ENCODE data around the gene BOLA3. TPM values are rescaled to one million over a fixed set of nuclear protein-coding genes. Genes with fewer than 3 reads are reported as not detected.

The BOLA3 gene
- 70.7 TPM for polyA plus RNA-seq (2013, experiment 1 of 2)
- polyA plus RNA-seq (2013, experiment 2 of 2): 74.6 TPM

- H3K36me3 ChIP-seq (ENCODE audit: control insufficient read depth in 1 of 2, insufficient read depth in 2 of 2, low read depth in 1 of 2, low read length in 2 of 2): peaks cover 7 to 34% of the 10 kb centered on the region in 2 experiments
- peak within 1 kb of the TSS; percentile 93 to 97 for H3K4me3 ChIP-seq (ENCODE audit: insufficient read depth in 1 of 2, low read depth in 1 of 2, low read length in 2 of 2)
Measured at GRCh38 chr2:74147727-74148456, at the start of gene BOLA3. TSS of gene BOLA3 (minus strand) at chr2:74147912. CDS start at chr2:74147874, 38 bp downstream.

GRCh38 chr2:74197049-74197448 lies 49.3 kb upstream of the BOLA3 start:
- H3K23ac ChIP-seq (ENCODE audit: low read length in 2 of 2): no peak overlapping the region
- H3K4me1 ChIP-seq (ENCODE audit: control insufficient read depth, insufficient read depth, low read depth, low read length): peaks cover 5% of the 10 kb centered on the region
- H2BK15ac ChIP-seq (ENCODE audit: low read depth, poor library complexity, severe bottlenecking): no peak overlapping the region
- H2BK5ac ChIP-seq (ENCODE audit: low read depth, low read length, poor library complexity, severe bottlenecking): no peak overlapping the region
- no peak overlapping the region for H3K18ac ChIP-seq (ENCODE audit: low read depth in 1 of 2, low read length in 2 of 2)
- no peaks in the 10 kb centered on the region for H3K79me1 ChIP-seq (replicated peaks; ENCODE audit: low read length, poor library complexity, severe bottlenecking)
- H3K27me3 ChIP-seq (ENCODE audit: control insufficient read depth in 1 of 2, insufficient read depth in 1 of 2, low read length in 2 of 2): peaks cover 0 to under 1% of the 10 kb centered on the region in 2 experiments
- H2AK5ac ChIP-seq (ENCODE audit: low read length, severe bottlenecking): no peak overlapping the region
- H3K14ac ChIP-seq (ENCODE audit: low read length in 2 of 2): no peak overlapping the region
- H4K8ac ChIP-seq (ENCODE audit: low read length): no peak overlapping the region
- H2BK120ac ChIP-seq (ENCODE audit: low read depth, low read length): no peak overlapping the region
- H2AFZ ChIP-seq (ENCODE audit: low read depth, low read length): no peak overlapping the region
- H3K4me2 ChIP-seq (ENCODE audit: low read length, poor library complexity, severe bottlenecking): no peak overlapping the region
- H3K4ac ChIP-seq (ENCODE audit: low read depth in 1 of 2, low read length in 2 of 2): no peak overlapping the region
- no peaks in the 10 kb centered on the region for H3K9me3 ChIP-seq (ENCODE audit: control insufficient read depth, low read length)
- DNase-seq: no peak
- H4K91ac ChIP-seq (ENCODE audit: low read length): no peak overlapping the region
- no peak overlapping the region for H3K4me3 ChIP-seq (ENCODE audit: insufficient read depth in 1 of 2, low read depth in 1 of 2, low read length in 2 of 2)
- no peak overlapping the region for H3K27ac ChIP-seq (ENCODE audit: low read length, poor library complexity, severe bottlenecking)
- no peak overlapping the region for H3K9ac ChIP-seq (ENCODE audit: low read length)
- H2BK12ac ChIP-seq (ENCODE audit: low read length in 2 of 2): no peak overlapping the region
- H3K36me3 ChIP-seq (ENCODE audit: control insufficient read depth in 1 of 2, insufficient read depth in 2 of 2, low read depth in 1 of 2, low read length in 2 of 2): no peaks in the 10 kb centered on the region
- 86% methylated on average over 4 of the region's 4 CpGs for WGBS

More at GRCh38 chr2:74147727-74148456, at the start of gene BOLA3:
- peak within 1 kb of the TSS; percentile 93 for H3K4me2 ChIP-seq (ENCODE audit: low read length, poor library complexity, severe bottlenecking)
- H4K91ac ChIP-seq (ENCODE audit: low read length): peak within 1 kb of the TSS; percentile 84
- H2AK5ac ChIP-seq (ENCODE audit: low read length, severe bottlenecking): peak within 1 kb of the TSS; percentile 68
- peak within 1 kb of the TSS; percentile 93 to 95 for H3K18ac ChIP-seq (ENCODE audit: low read depth in 1 of 2, low read length in 2 of 2)
- H3K79me1 ChIP-seq (replicated peaks; ENCODE audit: low read length, poor library complexity, severe bottlenecking): peaks cover 34% of the 10 kb centered on the region
- peaks cover 16% of the 10 kb centered on the region for H3K4me1 ChIP-seq (ENCODE audit: control insufficient read depth, insufficient read depth, low read depth, low read length)
- peak within 1 kb of the TSS; percentile 82 to 85 for H3K4ac ChIP-seq (ENCODE audit: low read depth in 1 of 2, low read length in 2 of 2)
- H2BK12ac ChIP-seq (ENCODE audit: low read length in 2 of 2): peak within 1 kb of the TSS in 1 of 2 experiments; percentile 57
- H4K8ac ChIP-seq (ENCODE audit: low read length): peak within 1 kb of the TSS; percentile 98
- no peak within 1 kb of the TSS for H2BK5ac ChIP-seq (ENCODE audit: low read depth, low read length, poor library complexity, severe bottlenecking)
- peak; percentile 79 for DNase-seq
- peak within 1 kb of the TSS; percentile 20 for H2BK15ac ChIP-seq (ENCODE audit: low read depth, poor library complexity, severe bottlenecking)
- H2AFZ ChIP-seq (ENCODE audit: low read depth, low read length): peak within 1 kb of the TSS; percentile 92
- no peaks in the 10 kb centered on the region for H3K9me3 ChIP-seq (ENCODE audit: control insufficient read depth, low read length)
- peak within 1 kb of the TSS; percentile 89 for H3K9ac ChIP-seq (ENCODE audit: low read length)
- 2% methylated on average over 67 of the region's 67 CpGs for WGBS
- H3K27me3 ChIP-seq (ENCODE audit: control insufficient read depth in 1 of 2, insufficient read depth in 1 of 2, low read length in 2 of 2): no peaks in the 10 kb centered on the region
- peak within 1 kb of the TSS; percentile 82 for H3K27ac ChIP-seq (ENCODE audit: low read length, poor library complexity, severe bottlenecking)
- peak within 1 kb of the TSS; percentile 66 for H2BK120ac ChIP-seq (ENCODE audit: low read depth, low read length)
- H3K23ac ChIP-seq (ENCODE audit: low read length in 2 of 2): peak within 1 kb of the TSS in 1 of 2 experiments; percentile 70
- peak within 1 kb of the TSS in 1 of 2 experiments; percentile 92 for H3K14ac ChIP-seq (ENCODE audit: low read length in 2 of 2)

- Histone ChIP-seq H3K79me1 (replicated peaks; ENCODE audit: low read length, poor library complexity, severe bottlenecking) (no peaks in the 10 kb centered on the region), H4K8ac (ENCODE audit: low read length) (no peak overlapping the region), H4K91ac (ENCODE audit: low read length) (no peak overlapping the region), H3K4me2 (ENCODE audit: low read length, poor library complexity, severe bottlenecking) (no peak overlapping the region), H3K4me3 (ENCODE audit: insufficient read depth in 1 of 2, low read depth in 1 of 2, low read length in 2 of 2) (no peak overlapping the region), H3K27me3 (ENCODE audit: control insufficient read depth in 1 of 2, insufficient read depth in 1 of 2, low read length in 2 of 2) (peaks cover 6 to 10% of the 10 kb centered on the region in 2 experiments), H3K23ac (ENCODE audit: low read length in 2 of 2) (no peak overlapping the region), H3K4me1 (ENCODE audit: control insufficient read depth, insufficient read depth, low read depth, low read length) (peaks cover 2% of the 10 kb centered on the region), H2BK12ac (ENCODE audit: low read length in 2 of 2) (no peak overlapping the region), H2AFZ (ENCODE audit: low read depth, low read length) (no peak overlapping the region), H3K4ac (ENCODE audit: low read depth in 1 of 2, low read length in 2 of 2) (no peak overlapping the region), H3K9ac (ENCODE audit: low read length) (no peak overlapping the region), H2BK5ac (ENCODE audit: low read depth, low read length, poor library complexity, severe bottlenecking) (no peak overlapping the region), H2BK15ac (ENCODE audit: low read depth, poor library complexity, severe bottlenecking) (no peak overlapping the region), H3K9me3 (ENCODE audit: control insufficient read depth, low read length) (no peaks in the 10 kb centered on the region), H2AK5ac (ENCODE audit: low read length, severe bottlenecking) (no peak overlapping the region), H3K27ac (ENCODE audit: low read length, poor library complexity, severe bottlenecking) (no peak overlapping the region), H3K14ac (ENCODE audit: low read length in 2 of 2) (no peak overlapping the region), H2BK120ac (ENCODE audit: low read depth, low read length) (no peak overlapping the region), H3K18ac (ENCODE audit: low read depth in 1 of 2, low read length in 2 of 2) (no peak overlapping the region), H3K36me3 (ENCODE audit: control insufficient read depth in 1 of 2, insufficient read depth in 2 of 2, low read depth in 1 of 2, low read length in 2 of 2) (no peaks in the 10 kb centered on the region)
- no peak for DNase-seq
- 92% methylated on average over 1 of the region's 1 CpG for WGBS
Measured at GRCh38 chr2:74194799-74195198, 47.1 kb upstream of the BOLA3 start.

- no peak overlapping the region for H3K4ac ChIP-seq (ENCODE audit: low read depth in 1 of 2, low read length in 2 of 2)
- H3K4me1 ChIP-seq (ENCODE audit: control insufficient read depth, insufficient read depth, low read depth, low read length): peaks cover 6% of the 10 kb centered on the region
- H3K36me3 ChIP-seq (ENCODE audit: control insufficient read depth in 1 of 2, insufficient read depth in 2 of 2, low read depth in 1 of 2, low read length in 2 of 2): no peaks in the 10 kb centered on the region
- no peak overlapping the region for H4K91ac ChIP-seq (ENCODE audit: low read length)
- no peak overlapping the region for H2BK5ac ChIP-seq (ENCODE audit: low read depth, low read length, poor library complexity, severe bottlenecking)
- 49% methylated on average over 6 of the region's 6 CpGs for WGBS
- no peak overlapping the region for H2BK12ac ChIP-seq (ENCODE audit: low read length in 2 of 2)
- H3K27me3 ChIP-seq (ENCODE audit: control insufficient read depth in 1 of 2, insufficient read depth in 1 of 2, low read length in 2 of 2): peaks cover 6 to 10% of the 10 kb centered on the region in 2 experiments
- no peaks in the 10 kb centered on the region for H3K9me3 ChIP-seq (ENCODE audit: control insufficient read depth, low read length)
- H3K79me1 ChIP-seq (replicated peaks; ENCODE audit: low read length, poor library complexity, severe bottlenecking): no peaks in the 10 kb centered on the region
- H2BK120ac ChIP-seq (ENCODE audit: low read depth, low read length): no peak overlapping the region
- no peak overlapping the region for H4K8ac ChIP-seq (ENCODE audit: low read length)
- no peak overlapping the region for H2AK5ac ChIP-seq (ENCODE audit: low read length, severe bottlenecking)
- no peak overlapping the region for H3K14ac ChIP-seq (ENCODE audit: low read length in 2 of 2)
- no peak for DNase-seq
- no peak overlapping the region for H2BK15ac ChIP-seq (ENCODE audit: low read depth, poor library complexity, severe bottlenecking)
- no peak overlapping the region for H3K4me2 ChIP-seq (ENCODE audit: low read length, poor library complexity, severe bottlenecking)
- no peak overlapping the region for H3K27ac ChIP-seq (ENCODE audit: low read length, poor library complexity, severe bottlenecking)
- no peak overlapping the region for H3K4me3 ChIP-seq (ENCODE audit: insufficient read depth in 1 of 2, low read depth in 1 of 2, low read length in 2 of 2)
- no peak overlapping the region for H3K23ac ChIP-seq (ENCODE audit: low read length in 2 of 2)
- H3K18ac ChIP-seq (ENCODE audit: low read depth in 1 of 2, low read length in 2 of 2): no peak overlapping the region
- no peak overlapping the region for H2AFZ ChIP-seq (ENCODE audit: low read depth, low read length)
- no peak overlapping the region for H3K9ac ChIP-seq (ENCODE audit: low read length)
Measured at GRCh38 chr2:74191596-74192380, 44.1 kb upstream of the BOLA3 start.

Data from mesenchymal stem cell (in vitro differentiated cells and primary cell).